ENCODE measurements around the gene MRPS23.

The MRPS23 gene

GRCh38 chr17:57819285-57819684, 30.6 kb downstream of the MRPS23 start:
- Histone ChIP-seq H3K9ac (ENCODE audit: low read length) (no peak overlapping the region), H3K27ac (ENCODE audit: low read depth, low read length) (no peak overlapping the region), H2BK5ac (ENCODE audit: low read length) (no peak overlapping the region), H3K23ac (ENCODE audit: low read length) (no peak overlapping the region), H3K4me2 (ENCODE audit: low read length) (no peak overlapping the region), H3K27me3 (ENCODE audit: insufficient read depth, low read length, poor library complexity) (no peaks in the 10 kb centered on the region), H3K4ac (ENCODE audit: low read depth, low read length) (no peak overlapping the region), H2BK15ac (replicated peaks; ENCODE audit: low read depth) (no peak overlapping the region), H3K4me1 (ENCODE audit: control insufficient read depth, low read depth, low read length) (no peaks in the 10 kb centered on the region), H3K79me1 (ENCODE audit: low read length) (no peaks in the 10 kb centered on the region), H4K8ac (ENCODE audit: low read depth, low read length) (no peak overlapping the region), H3K18ac (ENCODE audit: low read length) (no peak overlapping the region), H3K79me2 (ENCODE audit: control insufficient read depth, insufficient read depth, low read length) (no peaks in the 10 kb centered on the region), H3K56ac (ENCODE audit: low read length) (no peak overlapping the region), H4K5ac (ENCODE audit: low read length) (no peak overlapping the region), H3K36me3 (ENCODE audit: control insufficient read depth, insufficient read depth, low read length) (no peaks in the 10 kb centered on the region), H3K4me3 (ENCODE audit: low read length) (no peak overlapping the region), H2BK120ac (ENCODE audit: low read depth, low read length) (no peak overlapping the region), H2AK5ac (ENCODE audit: low read length) (no peak overlapping the region)
- DNase-seq, result no peak
- WGBS (ENCODE audit: extremely low coverage, insufficient coverage, low lambda C conversion rate), result no CpG with 5 or more reads among the region's 2 CpGs

- Histone ChIP-seq H2AK5ac (ENCODE audit: low read length) (no peak overlapping the region), H4K8ac (ENCODE audit: low read depth, low read length) (no peak overlapping the region), H3K56ac (ENCODE audit: low read length) (no peak overlapping the region), H3K4me3 (ENCODE audit: low read length) (no peak overlapping the region), H4K5ac (ENCODE audit: low read length) (no peak overlapping the region), H3K4me1 (ENCODE audit: control insufficient read depth, low read depth, low read length) (no peaks in the 10 kb centered on the region), H3K36me3 (ENCODE audit: control insufficient read depth, insufficient read depth, low read length) (no peaks in the 10 kb centered on the region), H3K79me2 (ENCODE audit: control insufficient read depth, insufficient read depth, low read length) (no peaks in the 10 kb centered on the region), H2BK5ac (ENCODE audit: low read length) (no peak overlapping the region), H2BK120ac (ENCODE audit: low read depth, low read length) (no peak overlapping the region), H3K4me2 (ENCODE audit: low read length) (no peak overlapping the region), H3K27me3 (ENCODE audit: insufficient read depth, low read length, poor library complexity) (no peaks in the 10 kb centered on the region), H3K4ac (ENCODE audit: low read depth, low read length) (no peak overlapping the region), H3K79me1 (ENCODE audit: low read length) (no peaks in the 10 kb centered on the region), H3K27ac (ENCODE audit: low read depth, low read length) (no peak overlapping the region), H3K9ac (ENCODE audit: low read length) (no peak overlapping the region), H2BK15ac (replicated peaks; ENCODE audit: low read depth) (no peak overlapping the region), H3K18ac (ENCODE audit: low read length) (no peak overlapping the region), H3K23ac (ENCODE audit: low read length) (no peak overlapping the region)
- WGBS (ENCODE audit: extremely low coverage, insufficient coverage, low lambda C conversion rate), result no CpG with 5 or more reads among the region's 9 CpGs
- no peak for DNase-seq
Measured at GRCh38 chr17:57818066-57818465, 31.8 kb downstream of the MRPS23 start.

- Histone ChIP-seq H2BK120ac (ENCODE audit: low read depth, low read length) (no peak overlapping the region), H2BK5ac (ENCODE audit: low read length) (no peak overlapping the region), H3K4me1 (ENCODE audit: control insufficient read depth, low read depth, low read length) (no peaks in the 10 kb centered on the region), H3K79me2 (ENCODE audit: control insufficient read depth, insufficient read depth, low read length) (no peaks in the 10 kb centered on the region), H3K23ac (ENCODE audit: low read length) (no peak overlapping the region), H3K27me3 (ENCODE audit: insufficient read depth, low read length, poor library complexity) (no peaks in the 10 kb centered on the region), H3K36me3 (ENCODE audit: control insufficient read depth, insufficient read depth, low read length) (no peaks in the 10 kb centered on the region), H2AK5ac (ENCODE audit: low read length) (no peak overlapping the region), H3K4ac (ENCODE audit: low read depth, low read length) (no peak overlapping the region), H3K9ac (ENCODE audit: low read length) (no peak overlapping the region), H3K4me3 (ENCODE audit: low read length) (no peak overlapping the region), H3K4me2 (ENCODE audit: low read length) (no peak overlapping the region), H4K8ac (ENCODE audit: low read depth, low read length) (no peak overlapping the region), H3K27ac (ENCODE audit: low read depth, low read length) (no peak overlapping the region), H2BK15ac (replicated peaks; ENCODE audit: low read depth) (no peak overlapping the region), H3K79me1 (ENCODE audit: low read length) (no peaks in the 10 kb centered on the region), H3K56ac (ENCODE audit: low read length) (no peak overlapping the region), H4K5ac (ENCODE audit: low read length) (no peak overlapping the region), H3K18ac (ENCODE audit: low read length) (no peak overlapping the region)
- WGBS (ENCODE audit: extremely low coverage, insufficient coverage, low lambda C conversion rate), result no CpG with 5 or more reads among the region's 4 CpGs
- DNase-seq, result no peak
Measured at GRCh38 chr17:57817299-57817698, 32.5 kb downstream of the MRPS23 start.

- no peak overlapping the region for H3K27ac ChIP-seq (ENCODE audit: low read depth, low read length)
- no peak overlapping the region for H2AK5ac ChIP-seq (ENCODE audit: low read length)
- no peak overlapping the region for H3K56ac ChIP-seq (ENCODE audit: low read length)
- H3K79me1 ChIP-seq (ENCODE audit: low read length), result no peaks in the 10 kb centered on the region
- no CpG with 5 or more reads among the region's 1 CpG for WGBS (ENCODE audit: extremely low coverage, insufficient coverage, low lambda C conversion rate)
- H3K18ac ChIP-seq (ENCODE audit: low read length), result no peak overlapping the region
- H3K4me2 ChIP-seq (ENCODE audit: low read length), result no peak overlapping the region
- H2BK120ac ChIP-seq (ENCODE audit: low read depth, low read length), result no peak overlapping the region
- no peaks in the 10 kb centered on the region for H3K4me1 ChIP-seq (ENCODE audit: control insufficient read depth, low read depth, low read length)
- H3K23ac ChIP-seq (ENCODE audit: low read length), result no peak overlapping the region
- H3K79me2 ChIP-seq (ENCODE audit: control insufficient read depth, insufficient read depth, low read length), result no peaks in the 10 kb centered on the region
- no peak overlapping the region for H3K9ac ChIP-seq (ENCODE audit: low read length)
- no peak overlapping the region for H3K4me3 ChIP-seq (ENCODE audit: low read length)
- H3K36me3 ChIP-seq (ENCODE audit: control insufficient read depth, insufficient read depth, low read length), result no peaks in the 10 kb centered on the region
- no peak overlapping the region for H3K4ac ChIP-seq (ENCODE audit: low read depth, low read length)
- H2BK5ac ChIP-seq (ENCODE audit: low read length), result no peak overlapping the region
- no peaks in the 10 kb centered on the region for H3K27me3 ChIP-seq (ENCODE audit: insufficient read depth, low read length, poor library complexity)
- no peak overlapping the region for H2BK15ac ChIP-seq (replicated peaks; ENCODE audit: low read depth)
- no peak overlapping the region for H4K5ac ChIP-seq (ENCODE audit: low read length)
- DNase-seq, result no peak
- no peak overlapping the region for H4K8ac ChIP-seq (ENCODE audit: low read depth, low read length)
Measured at GRCh38 chr17:57814421-57814820, 35.4 kb downstream of the MRPS23 start.

- WGBS (ENCODE audit: extremely low coverage, insufficient coverage, low lambda C conversion rate), result no CpG with 5 or more reads among the region's 8 CpGs
- Histone ChIP-seq H3K27me3 (ENCODE audit: insufficient read depth, low read length, poor library complexity) (no peaks in the 10 kb centered on the region), H3K27ac (ENCODE audit: low read depth, low read length) (no peak overlapping the region), H2AK5ac (ENCODE audit: low read length) (no peak overlapping the region), H3K56ac (ENCODE audit: low read length) (no peak overlapping the region), H3K4me1 (ENCODE audit: control insufficient read depth, low read depth, low read length) (no peaks in the 10 kb centered on the region), H3K79me1 (ENCODE audit: low read length) (no peaks in the 10 kb centered on the region), H3K36me3 (ENCODE audit: control insufficient read depth, insufficient read depth, low read length) (no peaks in the 10 kb centered on the region), H2BK120ac (ENCODE audit: low read depth, low read length) (no peak overlapping the region), H4K5ac (ENCODE audit: low read length) (no peak overlapping the region), H3K4me3 (ENCODE audit: low read length) (no peak overlapping the region), H3K4ac (ENCODE audit: low read depth, low read length) (no peak overlapping the region), H3K4me2 (ENCODE audit: low read length) (no peak overlapping the region), H3K9ac (ENCODE audit: low read length) (no peak overlapping the region), H3K18ac (ENCODE audit: low read length) (no peak overlapping the region), H2BK5ac (ENCODE audit: low read length) (no peak overlapping the region), H3K23ac (ENCODE audit: low read length) (no peak overlapping the region), H2BK15ac (replicated peaks; ENCODE audit: low read depth) (no peak overlapping the region), H4K8ac (ENCODE audit: low read depth, low read length) (no peak overlapping the region), H3K79me2 (ENCODE audit: control insufficient read depth, insufficient read depth, low read length) (no peaks in the 10 kb centered on the region)
- no peak for DNase-seq
Measured at GRCh38 chr17:57811638-57812280, 38.1 kb downstream of the MRPS23 start.

Data from mesendoderm (in vitro differentiated cells).